Effector CD8-positive, alpha-beta T cell (primary cell): ENCODE measurements around the gene UMODL1.
"Not testable (repeated sequence)": the region's sequence is repeated elsewhere in the genome, so short reads cannot be mapped to it uniquely, and the experiment has no call there.

Source experiments
- DNase-seq: peaks from one replicate; lab custom pipeline; 2025; lab: John Stamatoyannopoulos, UW

Gene UMODL1

GRCh38 chr21:42163511-42163863 is 92.4 kb downstream of the UMODL1 start:
- no peak for DNase-seq

GRCh38 chr21:42164064-42164789 is 93.1 kb downstream of the UMODL1 start:
- DNase-seq: peak; percentile 12

GRCh38 chr21:42164818-42165217 is 93.7 kb downstream of the UMODL1 start:
- DNase-seq: no peak

- DNase-seq: no peak
Observed at GRCh38 chr21:42165901-42166300, 94.8 kb downstream of the UMODL1 start.

GRCh38 chr21:42169758-42170157 is 98.6 kb downstream of the UMODL1 start:
- DNase-seq: no peak

- no peak for DNase-seq
Observed at GRCh38 chr21:42171091-42172053, 100.3 kb downstream of the UMODL1 start.

GRCh38 chr21:42172596-42173483 is 101.7 kb downstream of the UMODL1 start:
- no peak for DNase-seq

GRCh38 chr21:42174173-42174572 is 103.1 kb downstream of the UMODL1 start:
- no peak for DNase-seq

- no peak for DNase-seq
Observed at GRCh38 chr21:42175110-42175710, 104.1 kb downstream of the UMODL1 start.

- DNase-seq: no peak
Observed at GRCh38 chr21:42176859-42177258, 105.7 kb downstream of the UMODL1 start.

- no peak for DNase-seq
Observed at GRCh38 chr21:42179316-42179715, 108.2 kb downstream of the UMODL1 start.

- not testable (repeated sequence) for DNase-seq
Observed at GRCh38 chr21:42180001-42180400, 108.9 kb downstream of the UMODL1 start.

GRCh38 chr21:42182713-42183371 is 111.7 kb downstream of the UMODL1 start:
- DNase-seq: no peak

GRCh38 chr21:42183374-42184266 is 112.5 kb downstream of the UMODL1 start:
- no peak for DNase-seq

- DNase-seq: no peak
Observed at GRCh38 chr21:42186591-42186990, 115.5 kb downstream of the UMODL1 start.

- DNase-seq: peak; percentile 54
Observed at GRCh38 chr21:42187976-42188653, 117.0 kb downstream of the UMODL1 start.

- DNase-seq: no peak
Observed at GRCh38 chr21:42188663-42189062, 117.5 kb downstream of the UMODL1 start.

- DNase-seq: no peak
Observed at GRCh38 chr21:42189431-42189830, 118.3 kb downstream of the UMODL1 start.

- DNase-seq: no peak
Observed at GRCh38 chr21:42189860-42190485, 118.9 kb downstream of the UMODL1 start.
